ENCODE measurements around the gene MMP15. TPM values are rescaled to one million over a fixed set of nuclear protein-coding genes. Genes with fewer than 3 reads are reported as not detected.

MMP15 gene
- total and polyA plus RNA-seq, 4 donors: 19.5 to 44.5 (median 29.4) TPM

DNA sequence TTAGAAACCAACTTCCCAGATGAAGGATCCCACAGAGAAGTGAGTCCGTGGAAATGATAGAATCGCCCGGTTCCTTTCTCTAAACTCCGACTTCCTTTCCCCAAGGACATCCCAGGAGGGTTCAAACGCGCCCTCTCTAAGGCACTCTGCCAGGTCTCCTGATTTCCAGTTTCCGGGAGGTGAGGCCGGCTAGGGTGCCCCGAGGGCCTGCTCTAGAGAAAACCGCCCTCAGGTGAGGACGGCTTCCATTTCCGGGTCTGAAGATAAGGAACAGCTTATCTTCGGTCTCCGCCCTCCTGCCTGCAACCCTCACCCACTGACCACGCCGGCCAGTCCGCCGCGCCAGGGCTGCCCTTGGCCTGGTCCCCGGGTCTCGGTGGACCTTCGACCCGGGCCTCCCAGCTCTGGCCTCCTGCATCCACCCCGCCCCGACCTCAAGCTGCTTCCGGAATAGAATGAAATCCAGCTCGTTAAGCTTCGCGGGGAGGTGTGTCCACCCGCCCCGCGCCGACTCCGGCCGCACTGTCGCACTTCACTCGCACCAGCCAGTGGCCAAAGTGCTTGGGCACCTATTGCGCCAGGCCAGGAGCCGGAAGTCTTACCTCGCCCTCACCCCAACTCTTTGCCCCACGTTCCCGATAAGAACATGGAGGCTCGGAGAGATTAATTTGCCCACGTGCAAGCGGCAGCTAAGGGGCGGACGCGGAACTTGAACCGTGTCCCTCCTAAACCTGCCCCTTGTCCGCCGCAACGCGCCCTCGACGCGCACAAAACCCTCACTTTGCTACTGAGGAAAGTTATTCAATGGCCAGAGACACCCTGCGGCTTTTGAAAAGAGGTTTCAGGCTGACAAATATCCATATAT, 836 bp upstream of the MMP15 start:
- ATAC-seq (ENCODE audit: insufficient read depth, low FRiP score) (peak; percentile 5), DNase-seq (peak in 2 of 3 donors; percentile 39 to 50)
- H3K9me3 ChIP-seq (ENCODE audit: control insufficient read depth in 4 of 4, insufficient read depth in 3 of 4, low read length in 3 of 4): no peaks in the 10 kb centered on the region
- no peaks in the 10 kb centered on the region for H3K27me3 ChIP-seq (ENCODE audit: control insufficient read depth in 3 of 3, insufficient read depth in 3 of 3, low read length in 2 of 3)
- TF ChIP-seq, protein P1, sequence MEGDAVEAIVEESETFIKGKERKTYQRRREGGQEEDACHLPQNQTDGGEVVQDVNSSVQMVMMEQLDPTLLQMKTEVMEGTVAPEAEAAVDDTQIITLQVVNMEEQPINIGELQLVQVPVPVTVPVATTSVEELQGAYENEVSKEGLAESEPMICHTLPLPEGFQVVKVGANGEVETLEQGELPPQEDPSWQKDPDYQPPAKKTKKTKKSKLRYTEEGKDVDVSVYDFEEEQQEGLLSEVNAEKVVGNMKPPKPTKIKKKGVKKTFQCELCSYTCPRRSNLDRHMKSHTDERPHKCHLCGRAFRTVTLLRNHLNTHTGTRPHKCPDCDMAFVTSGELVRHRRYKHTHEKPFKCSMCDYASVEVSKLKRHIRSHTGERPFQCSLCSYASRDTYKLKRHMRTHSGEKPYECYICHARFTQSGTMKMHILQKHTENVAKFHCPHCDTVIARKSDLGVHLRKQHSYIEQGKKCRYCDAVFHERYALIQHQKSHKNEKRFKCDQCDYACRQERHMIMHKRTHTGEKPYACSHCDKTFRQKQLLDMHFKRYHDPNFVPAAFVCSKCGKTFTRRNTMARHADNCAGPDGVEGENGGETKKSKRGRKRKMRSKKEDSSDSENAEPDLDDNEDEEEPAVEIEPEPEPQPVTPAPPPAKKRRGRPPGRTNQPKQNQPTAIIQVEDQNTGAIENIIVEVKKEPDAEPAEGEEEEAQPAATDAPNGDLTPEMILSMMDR (IDR thresholded peaks at IDR 0.05; ENCODE audit: control extremely low read depth, extremely low read depth): no peak
- peak overlapping the region; percentile 22 for H3K4me3 ChIP-seq
- H3K4me1 ChIP-seq (ENCODE audit: control insufficient read depth in 5 of 5, insufficient read depth in 5 of 5, low read length in 5 of 5): peaks cover 12 to 78% (median 32%) of the 10 kb centered on the region in 5 donors
- peak overlapping the region in 1 of 2 donors; percentile 87 for H3K27ac ChIP-seq (ENCODE audit: low read depth in 1 of 2, low read length in 1 of 2)
- H3K36me3 ChIP-seq (ENCODE audit: control insufficient read depth in 4 of 4, insufficient read depth in 4 of 4, low read length in 4 of 4): no peaks in the 10 kb centered on the region
- H3K9ac ChIP-seq (ENCODE audit: insufficient read depth in 1 of 2, low read length in 2 of 2): peak overlapping the region in 1 of 2 donors; percentile 49
- 10 to 11% methylated on average over 57 of the region's 57 CpGs for WGBS, 2 donors

DNA sequence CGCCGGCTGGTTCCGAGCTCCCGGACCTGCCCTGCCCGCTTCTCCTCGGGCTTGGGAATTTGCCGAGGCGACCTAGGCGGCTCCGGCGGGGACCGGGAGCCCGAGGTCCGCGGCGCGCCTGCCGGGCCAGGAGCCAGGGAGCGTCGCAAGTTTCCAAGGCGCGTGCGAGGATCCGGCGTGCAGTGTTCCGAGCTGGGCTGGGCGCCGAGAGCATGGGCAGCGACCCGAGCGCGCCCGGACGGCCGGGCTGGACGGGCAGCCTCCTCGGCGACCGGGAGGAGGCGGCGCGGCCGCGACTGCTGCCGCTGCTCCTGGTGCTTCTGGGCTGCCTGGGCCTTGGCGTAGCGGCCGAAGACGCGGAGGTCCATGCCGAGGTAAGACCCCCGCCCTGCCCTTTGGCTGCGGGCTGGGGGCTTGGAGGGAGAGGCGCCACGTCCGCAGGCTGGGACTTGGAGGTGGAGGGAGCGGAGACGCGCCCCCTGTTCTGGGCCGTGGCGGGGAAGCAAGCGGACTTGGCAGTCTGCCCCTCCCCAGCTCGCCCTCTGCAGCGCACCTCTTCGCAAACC, 668 bp downstream of the MMP15 start:
- TF ChIP-seq, protein P1 (IDR thresholded peaks at IDR 0.05; ENCODE audit: control extremely low read depth, extremely low read depth): no peak
- WGBS, 2 donors: 0% methylated on average over 60 to 65 of the region's 65 CpGs
- Histone ChIP-seq H3K27me3 (ENCODE audit: control insufficient read depth in 3 of 3, insufficient read depth in 3 of 3, low read length in 2 of 3) (no peaks in the 10 kb centered on the region), H3K9ac (ENCODE audit: insufficient read depth in 1 of 2, low read length in 2 of 2) (no peak overlapping the region), H3K4me1 (ENCODE audit: control insufficient read depth in 5 of 5, insufficient read depth in 5 of 5, low read length in 5 of 5) (peaks cover 17 to 67% (median 44%) of the 10 kb centered on the region in 5 donors), H3K36me3 (ENCODE audit: control insufficient read depth in 4 of 4, insufficient read depth in 4 of 4, low read length in 4 of 4) (no peaks in the 10 kb centered on the region), H3K4me3 (peak overlapping the region; percentile 63), H3K9me3 (ENCODE audit: control insufficient read depth in 4 of 4, insufficient read depth in 3 of 4, low read length in 3 of 4) (no peaks in the 10 kb centered on the region), H3K27ac (ENCODE audit: low read depth in 1 of 2, low read length in 1 of 2) (peak overlapping the region; percentile 87 to 94)
- ATAC-seq (ENCODE audit: insufficient read depth, low FRiP score) (peak; percentile 29), DNase-seq (peak; percentile 59 to 73 (median 67))

DNA sequence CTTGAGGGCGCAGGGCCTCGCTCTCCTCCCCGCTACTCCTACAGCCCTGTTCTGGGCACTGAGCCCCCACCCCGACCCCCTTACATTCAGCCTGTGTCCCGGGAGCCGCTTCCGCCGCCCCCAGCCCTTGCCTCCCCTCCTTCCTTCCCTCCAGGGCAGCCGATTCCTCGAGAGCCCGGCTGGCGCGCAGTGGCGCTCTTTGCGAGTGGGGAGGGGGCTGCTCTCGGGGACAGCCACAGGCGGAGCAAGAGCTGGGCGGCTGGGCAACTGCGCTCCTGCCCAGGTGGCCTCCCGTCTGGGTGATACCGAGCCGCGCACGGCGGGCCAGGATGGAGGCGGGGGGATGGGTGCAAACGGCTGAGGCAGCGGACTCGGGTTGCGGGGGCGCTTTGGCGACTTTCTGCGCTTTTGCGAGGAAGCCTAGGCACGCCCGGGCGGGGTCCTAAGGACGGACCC, 1.2 kb downstream of the MMP15 start:
- peak overlapping the region; percentile 87 to 94 for H3K27ac ChIP-seq (ENCODE audit: low read depth in 1 of 2, low read length in 1 of 2)
- peak overlapping the region; percentile 63 for H3K4me3 ChIP-seq
- ATAC-seq (ENCODE audit: insufficient read depth, low FRiP score): no peak
- H3K27me3 ChIP-seq (ENCODE audit: control insufficient read depth in 3 of 3, insufficient read depth in 3 of 3, low read length in 2 of 3): no peaks in the 10 kb centered on the region
- TF ChIP-seq, protein P1 (IDR thresholded peaks at IDR 0.05; ENCODE audit: control extremely low read depth, extremely low read depth): no peak
- DNase-seq: peak; percentile 47 to 54 (median 50)
- peaks cover 15 to 62% (median 47%) of the 10 kb centered on the region in 5 donors for H3K4me1 ChIP-seq (ENCODE audit: control insufficient read depth in 5 of 5, insufficient read depth in 5 of 5, low read length in 5 of 5)
- no peaks in the 10 kb centered on the region for H3K36me3 ChIP-seq (ENCODE audit: control insufficient read depth in 4 of 4, insufficient read depth in 4 of 4, low read length in 4 of 4)
- 1% methylated on average over 33 to 38 of the region's 38 CpGs for WGBS, 2 donors
- no peak overlapping the region for H3K9ac ChIP-seq (ENCODE audit: insufficient read depth in 1 of 2, low read length in 2 of 2)
- no peaks in the 10 kb centered on the region for H3K9me3 ChIP-seq (ENCODE audit: control insufficient read depth in 4 of 4, insufficient read depth in 3 of 4, low read length in 3 of 4)

Measured in lung (tissue), 12 donors.